ENCODE data around the gene ZDHHC9. TPM values are rescaled to one million over a fixed set of nuclear protein-coding genes. Genes with fewer than 3 reads are reported as not detected.
A peak's percentile ranks its signal among the peaks of the same experiment; 100 is the strongest.

Gene ZDHHC9
- total and polyA plus RNA-seq, 4 donors, result 17.4 to 74.6 (median 40.6) TPM

GRCh38 chrX:129779747-129780146 is 63.9 kb downstream of the ZDHHC9 start, which contains the start of gene SASH3:
TSS of gene SASH3 (plus strand) at chrX:129779949. CDS start at chrX:129780098, 149 bp downstream.
- DNase-seq (no peak), ATAC-seq (ENCODE audit: insufficient read depth, low FRiP score) (no peak)
- TF ChIP-seq CTCF (IDR thresholded peaks at IDR 0.05; ENCODE audit: control extremely low read depth, extremely low read depth), result no peak
- no peak within 1 kb of the TSS for H3K4me3 ChIP-seq
- no peaks in the 10 kb centered on the region for H3K9me3 ChIP-seq (ENCODE audit: control insufficient read depth in 4 of 4, insufficient read depth in 3 of 4, low read length in 3 of 4)
- no peak within 1 kb of the TSS for H3K9ac ChIP-seq (ENCODE audit: insufficient read depth in 1 of 2, low read length in 2 of 2)
- peaks cover 0 to 4% (median 0%) of the 10 kb centered on the region in 5 donors for H3K4me1 ChIP-seq (ENCODE audit: control insufficient read depth in 5 of 5, insufficient read depth in 5 of 5, low read length in 5 of 5)
- peak within 1 kb of the TSS in 1 of 2 donors; percentile 37 for H3K27ac ChIP-seq (ENCODE audit: low read depth in 1 of 2, low read length in 1 of 2)
- H3K27me3 ChIP-seq (ENCODE audit: control insufficient read depth in 3 of 3, insufficient read depth in 3 of 3, low read length in 2 of 3), result no peaks in the 10 kb centered on the region
- H3K36me3 ChIP-seq (ENCODE audit: control insufficient read depth in 4 of 4, insufficient read depth in 4 of 4, low read length in 4 of 4), result no peaks in the 10 kb centered on the region
- WGBS, 2 donors, result 18 to 65% methylated on average over 11 to 13 of the region's 13 CpGs

- Histone ChIP-seq H3K4me3 (no peak overlapping the region), H3K4me1 (ENCODE audit: control insufficient read depth in 5 of 5, insufficient read depth in 5 of 5, low read length in 5 of 5) (peaks cover 0 to 4% (median 0%) of the 10 kb centered on the region in 5 donors), H3K9me3 (ENCODE audit: control insufficient read depth in 4 of 4, insufficient read depth in 3 of 4, low read length in 3 of 4) (no peaks in the 10 kb centered on the region), H3K27ac (ENCODE audit: low read depth in 1 of 2, low read length in 1 of 2) (peak overlapping the region in 1 of 2 donors; percentile 33), H3K36me3 (ENCODE audit: control insufficient read depth in 4 of 4, insufficient read depth in 4 of 4, low read length in 4 of 4) (no peaks in the 10 kb centered on the region), H3K27me3 (ENCODE audit: control insufficient read depth in 3 of 3, insufficient read depth in 3 of 3, low read length in 2 of 3) (no peaks in the 10 kb centered on the region), H3K9ac (ENCODE audit: insufficient read depth in 1 of 2, low read length in 2 of 2) (no peak overlapping the region)
- peak in 1 of 3 donors; percentile 2 for DNase-seq
- ATAC-seq (ENCODE audit: insufficient read depth, low FRiP score), result no peak
- TF ChIP-seq CTCF (IDR thresholded peaks at IDR 0.05; ENCODE audit: control extremely low read depth, extremely low read depth), result no peak
- 76 to 81% methylated on average over 7 of the region's 7 CpGs for WGBS, 2 donors
Observed at GRCh38 chrX:129779086-129779672, 64.5 kb downstream of the ZDHHC9 start.

- 13 to 44% methylated on average over 21 to 30 of the region's 30 CpGs for WGBS, 2 donors
- Histone ChIP-seq H3K4me1 (ENCODE audit: control insufficient read depth in 5 of 5, insufficient read depth in 5 of 5, low read length in 5 of 5) (peaks cover 0 to 4% (median 0%) of the 10 kb centered on the region in 5 donors), H3K9ac (ENCODE audit: insufficient read depth in 1 of 2, low read length in 2 of 2) (peak overlapping the region in 1 of 2 donors; percentile 13), H3K4me3 (no peak overlapping the region), H3K27ac (ENCODE audit: low read depth in 1 of 2, low read length in 1 of 2) (peak overlapping the region in 1 of 2 donors; percentile 83), H3K9me3 (ENCODE audit: control insufficient read depth in 4 of 4, insufficient read depth in 3 of 4, low read length in 3 of 4) (no peaks in the 10 kb centered on the region), H3K27me3 (ENCODE audit: control insufficient read depth in 3 of 3, insufficient read depth in 3 of 3, low read length in 2 of 3) (no peaks in the 10 kb centered on the region), H3K36me3 (ENCODE audit: control insufficient read depth in 4 of 4, insufficient read depth in 4 of 4, low read length in 4 of 4) (no peaks in the 10 kb centered on the region)
- ATAC-seq (ENCODE audit: insufficient read depth, low FRiP score), result peak; percentile 45
- peak; percentile 22 to 59 (median 42) for DNase-seq
- TF ChIP-seq CTCF (IDR thresholded peaks at IDR 0.05; ENCODE audit: control extremely low read depth, extremely low read depth), result no peak
Observed at GRCh38 chrX:129777218-129778030, 66.3 kb downstream of the ZDHHC9 start.
